CD14-positive monocyte (primary cell): ENCODE measurements around the gene RBM19. TPM values are rescaled to one million over a fixed set of nuclear protein-coding genes. Genes with fewer than 3 reads are reported as not detected.

Experiments used
- DNase-seq, 3 donors: peaks; one replicate each; pipeline ENCODE4 v3.0.0-alpha.2; 2011 to 2022
- H2AFZ ChIP-seq: 2 replicates; pipeline ENCODE4 v1.6.0; 2012; ENCODE audit warnings: mild to moderate bottlenecking, low read depth, low read length, inconsistent platforms; ENCODE audit not compliant: insufficient read depth, poor library complexity, severe bottlenecking
- H3K27ac ChIP-seq, 2 donors: 1 replicate in 1 of 2; 2 replicates in 1 of 2; pipeline ENCODE4 v1.5.1; 2012 to 2013; ENCODE audit warnings: low read length in 2 of 2, control low read depth in 1 of 2, inconsistent platforms in 1 of 2, low read depth in 1 of 2, mild to moderate bottlenecking in 1 of 2
- H3K27me3 ChIP-seq, 2 donors: one replicate each; pipeline versions ENCODE4 v1.6.0 to v1.6.1; 2011 to 2013; ENCODE audit warnings: low read length in 2 of 2; ENCODE audit not compliant: control insufficient read depth in 2 of 2, insufficient read depth in 2 of 2
- H3K36me3 ChIP-seq, 2 donors: replicated peaks in 1 of 2; 1 replicate in 1 of 2; 2 replicates in 1 of 2; pipeline versions ENCODE4 v1.5.1 to v1.6.1; 2012 to 2013; ENCODE audit warnings: low read length in 2 of 2, control low read depth in 1 of 2, inconsistent platforms in 1 of 2, mild to moderate bottlenecking in 1 of 2; ENCODE audit not compliant: insufficient read depth in 2 of 2, control insufficient read depth in 1 of 2
- H3K4me1 ChIP-seq, 2 donors: 1 replicate in 1 of 2; 2 replicates in 1 of 2; pipeline versions ENCODE4 v1.5.1 to v1.6.1; 2012 to 2013; ENCODE audit warnings: low read length in 2 of 2, control low read depth in 1 of 2, inconsistent platforms in 1 of 2, mild to moderate bottlenecking in 1 of 2, moderate library complexity in 1 of 2; ENCODE audit not compliant: insufficient read depth in 2 of 2, control insufficient read depth in 1 of 2
- H3K4me2 ChIP-seq: replicated peaks from 2 replicates; pipeline ENCODE3; 2012; ENCODE audit warnings: low read length, moderate library complexity, mild to moderate bottlenecking; ENCODE audit not compliant: poor library complexity, severe bottlenecking; ENCODE audit errors: extremely low read depth
- H3K4me3 ChIP-seq, 3 experiments: fragments of 200-600 bp in 1 of 3; sonication (generic) in 1 of 3; replicated peaks in 1 of 3; 1 replicate in 2 of 3; 2 replicates in 1 of 3; pipeline ENCODE4 v1.5.1; 2011 to 2013; ENCODE audit warnings: low read length in 3 of 3, mild to moderate bottlenecking in 3 of 3, control low read depth in 2 of 3, low read depth in 2 of 3, inconsistent platforms in 1 of 3, moderate library complexity in 1 of 3
- H3K79me2 ChIP-seq: 2 replicates; pipeline ENCODE4 v1.6.0; 2012; ENCODE audit warnings: mild to moderate bottlenecking, control low read depth, inconsistent platforms, low read length, moderate library complexity; ENCODE audit not compliant: insufficient read depth
- H3K9ac ChIP-seq: 2 replicates; pipeline ENCODE4 v1.6.0; 2017; ENCODE audit warnings: low read length, mild to moderate bottlenecking; ENCODE audit not compliant: insufficient read depth, poor library complexity, severe bottlenecking
- H3K9me3 ChIP-seq, 2 donors: replicated peaks in 1 of 2; 1 replicate in 1 of 2; 2 replicates in 1 of 2; pipeline versions ENCODE4 v1.5.1 to v1.6.1; 2012 to 2013; ENCODE audit warnings: low read length in 2 of 2, control low read depth in 1 of 2; ENCODE audit not compliant: control insufficient read depth in 1 of 2, insufficient read depth in 1 of 2
- H4K20me1 ChIP-seq: 2 replicates; pipeline ENCODE4 v1.6.0; 2012; ENCODE audit warnings: mild to moderate bottlenecking, low read length, control low read depth, moderate library complexity; ENCODE audit not compliant: insufficient read depth
- H3K27ac Mint-ChIP-seq, 7 donors: one replicate each; pipeline ENCODE4 v1.8.0; 2020; ENCODE audit warnings: mild to moderate bottlenecking in 7 of 7, mixed read lengths in 7 of 7, moderate library complexity in 6 of 7, inconsistent platforms in 2 of 7
- H3K27me3 Mint-ChIP-seq, 3 donors: one replicate each; pipeline ENCODE4 v1.8.0; 2021 to 2022; ENCODE audit warnings: low read depth in 3 of 3, mild to moderate bottlenecking in 3 of 3, mixed read lengths in 3 of 3, moderate library complexity in 3 of 3, inconsistent platforms in 1 of 3
- H3K36me3 Mint-ChIP-seq, 2 donors: one replicate each; pipeline ENCODE4 v1.8.0; 2020; ENCODE audit warnings: mixed read lengths in 2 of 2, inconsistent platforms in 1 of 2, mild to moderate bottlenecking in 1 of 2
- H3K4me1 Mint-ChIP-seq: one replicate; pipeline ENCODE4 v1.8.0; 2020; ENCODE audit warnings: mild to moderate bottlenecking, mixed read lengths
- H3K4me3 Mint-ChIP-seq, 2 donors: one replicate each; pipeline ENCODE4 v1.8.0; 2020; ENCODE audit warnings: mild to moderate bottlenecking in 2 of 2, mixed read lengths in 2 of 2, moderate library complexity in 1 of 2
- H3K9me3 Mint-ChIP-seq, 7 donors: one replicate each; pipeline ENCODE4 v1.8.0; 2020 to 2022; ENCODE audit warnings: mixed read lengths in 7 of 7, mild to moderate bottlenecking in 6 of 7, moderate library complexity in 6 of 7, inconsistent platforms in 2 of 7
- CTCF ChIP-seq: fragments of 200-600 bp; IDR thresholded peaks from one replicate; pipeline ENCODE4 v1.8.0; 2022; ENCODE audit warnings: antibody characterized with exemption, mild to moderate bottlenecking
- WGBS: methylation state at CpG from one replicate; pipeline ENCODE4 v1.1.5; 2013; ENCODE audit warnings: missing lambda C conversion rate; ENCODE audit not compliant: insufficient coverage; 5-methylcytosine and 5-hydroxymethylcytosine counted together
- intact Hi-C, 2 donors: fragments of 100-400 bp; cut with micrococcal nuclease; formaldehyde crosslinking; loops; one replicate each; pipeline versions ENCODE4 v1.15.0 to v1.15.1; 2023
- polyA plus RNA-seq, 3 donors: library from polyadenylated mRNA; depleted of rRNA in 1 of 3; unstranded in 2 of 3; stranded (reverse) in 1 of 3; fragments of 300-500 nt in 2 of 3; fragments of >200 nt in 1 of 3; fragmentation: Illumina TruSeq in 2 of 3; gene quantifications; 1 replicate in 2 of 3; 2 replicates in 1 of 3; pipeline ENCODE4 v1.2.3, GENCODE V29; 2012 to 2021

RBM19 gene
- polyA plus RNA-seq, 3 donors: 2.1 to 30.4 (median 2.2) TPM

DNA sequence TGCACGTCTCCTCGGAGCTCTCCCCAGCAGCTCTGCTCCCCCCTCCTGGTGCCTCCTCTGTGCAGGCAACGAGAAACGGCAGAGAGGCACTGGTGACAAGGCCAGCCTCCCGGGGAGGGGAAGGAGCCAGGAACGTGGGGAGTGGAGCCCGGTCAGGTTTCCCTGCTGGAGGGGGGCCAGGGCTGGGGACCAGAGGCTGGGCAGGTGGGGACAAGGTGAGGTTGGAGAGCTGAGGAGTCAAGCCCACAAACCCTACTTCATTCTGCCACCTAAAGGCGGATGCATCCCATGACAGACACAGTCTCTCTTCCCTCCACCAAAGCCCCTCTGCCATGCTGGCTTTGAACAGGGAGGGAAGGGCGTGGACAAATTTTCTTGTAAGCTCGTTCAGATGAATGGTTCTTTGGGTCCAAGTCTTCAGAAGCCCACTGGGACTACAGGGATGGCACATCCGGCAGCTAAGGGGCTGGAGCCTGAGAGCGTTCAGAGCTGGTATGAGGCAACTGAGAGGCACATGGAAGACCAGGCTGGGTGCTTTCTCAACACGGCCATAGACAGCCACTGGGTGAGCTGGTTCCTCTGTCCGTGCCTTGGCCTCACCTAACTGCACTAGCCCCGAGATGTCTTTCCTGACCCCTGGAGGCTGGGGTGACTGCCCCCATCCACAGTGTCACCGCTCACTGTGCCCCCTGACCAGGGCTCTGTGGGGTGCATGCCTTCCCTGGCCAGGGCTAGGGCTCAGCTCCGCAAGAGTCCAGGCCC is 105.9 kb downstream of the RBM19 start:
- peak overlapping the region in 3 of 7 donors; percentile 15 to 31 (median 30) for H3K27ac Mint-ChIP-seq
- WGBS: 65% methylated on average over 11 of the region's 17 CpGs

GRCh38 chr12:113858841-113859386 is 107.2 kb downstream of the RBM19 start:
- H3K27ac Mint-ChIP-seq: peak overlapping the region in 2 of 7 donors; percentile 15 to 50
- no peaks in the 10 kb centered on the region for H4K20me1 ChIP-seq

More for the DNA sequence above, 105.9 kb downstream of the RBM19 start:
- Histone ChIP-seq H3K9me3 (no peaks in the 10 kb centered on the region), H3K4me1 (peaks cover 30 to 42% of the 10 kb centered on the region in 2 donors), H3K4me3 (no peak overlapping the region), H3K9ac (no peak overlapping the region), H3K27me3 (no peaks in the 10 kb centered on the region), H3K27ac (peak overlapping the region in 1 of 2 donors; percentile 38), H4K20me1 (no peaks in the 10 kb centered on the region), H2AFZ (no peak overlapping the region), H3K79me2 (no peaks in the 10 kb centered on the region), H3K4me2 (no peak overlapping the region), H3K36me3 (peaks cover 16 to 36% of the 10 kb centered on the region in 2 donors)
- Mint-ChIP-seq H3K9me3 (no peaks in the 10 kb centered on the region), H3K4me1 (peaks cover 50% of the 10 kb centered on the region), H3K36me3 (peaks cover 34 to 48% of the 10 kb centered on the region in 2 donors), H3K27me3 (peaks cover 0 to 1% (median 1%) of the 10 kb centered on the region in 3 donors), H3K4me3 (no peak overlapping the region)
- peak in 1 of 3 donors; percentile 11 for DNase-seq
- TF ChIP-seq CTCF: no peak
- intact Hi-C loops: no loop called here

More at GRCh38 chr12:113858841-113859386, 107.2 kb downstream of the RBM19 start:
- Histone ChIP-seq H3K9me3 (no peaks in the 10 kb centered on the region), H3K27me3 (no peaks in the 10 kb centered on the region), H2AFZ (no peak overlapping the region), H3K79me2 (no peaks in the 10 kb centered on the region), H3K4me3 (no peak overlapping the region), H3K4me1 (peaks cover 30 to 42% of the 10 kb centered on the region in 2 donors), H3K36me3 (peaks cover 16 to 48% of the 10 kb centered on the region in 2 donors), H3K9ac (peak overlapping the region; percentile 15), H3K4me2 (no peak overlapping the region), H3K27ac (no peak overlapping the region)
- Mint-ChIP-seq H3K4me3 (no peak overlapping the region), H3K36me3 (peaks cover 37 to 53% of the 10 kb centered on the region in 2 donors), H3K9me3 (no peaks in the 10 kb centered on the region), H3K4me1 (peaks cover 48% of the 10 kb centered on the region), H3K27me3 (peaks cover 0 to 1% (median 1%) of the 10 kb centered on the region in 3 donors)
- WGBS: 65% methylated on average over 6 of the region's 8 CpGs
- TF ChIP-seq CTCF: no peak
- no peak for DNase-seq
- intact Hi-C loops: no loop called here
